CD4-positive, alpha-beta T cell (primary cell): Measurements from ENCODE around the gene RAB40C. TPM values are rescaled to one million over a fixed set of nuclear protein-coding genes. Genes with fewer than 3 reads are reported as not detected.

Experiments used
- ATAC-seq: fragments of 200-7000 bp; cut with Tn5 transposase; one replicate; pipeline ENCODE4 v1.10.0; 2022; ENCODE audit warnings: mild to moderate bottlenecking; ENCODE audit not compliant: poor library complexity
- CTCF ChIA-PET: fragments of 350-600 bp; sonication (Branson Sonifier 250); formaldehyde crosslinking; loops from one replicate; lab custom pipeline; 2021; ENCODE audit warnings: antibody characterized with exemption, inconsistent platforms; lab: Charles Lee
- POLR2A ChIA-PET: fragments of 350-600 bp; sonication (Branson Sonifier 250); formaldehyde crosslinking; loops from one replicate; lab custom pipeline; 2021; ENCODE audit warnings: antibody characterized with exemption, inconsistent platforms; lab: Charles Lee
- DNase-seq, 14 experiments: peaks; one replicate each; pipeline ENCODE4 v3.0.0-alpha.2; 2013 to 2020; ENCODE audit warnings: mixed read lengths in 2 of 14
- H3K27ac ChIP-seq, 2 donors: one replicate each; pipeline versions ENCODE4 v1.5.1 to v1.7.0; 2013; ENCODE audit warnings: low read length in 2 of 2, low read depth in 1 of 2, mild to moderate bottlenecking in 1 of 2
- H3K27me3 ChIP-seq, 2 experiments: 1 replicate in 1 of 2; 2 replicates in 1 of 2; pipeline versions ENCODE4 v1.6.1 to v1.7.0; 2013; ENCODE audit warnings: low read length in 2 of 2, control low read depth in 1 of 2, mild to moderate bottlenecking in 1 of 2, moderate library complexity in 1 of 2; ENCODE audit not compliant: insufficient read depth in 2 of 2, control insufficient read depth in 1 of 2
- H3K36me3 ChIP-seq: one replicate; pipeline ENCODE4 v1.6.1; 2013; ENCODE audit warnings: low read length, control low read depth; ENCODE audit not compliant: insufficient read depth
- H3K4me1 ChIP-seq: one replicate; pipeline ENCODE4 v1.6.1; 2013; ENCODE audit warnings: low read length, control low read depth; ENCODE audit not compliant: insufficient read depth
- H3K4me3 ChIP-seq: one replicate; pipeline ENCODE4 v1.5.1; 2013; ENCODE audit warnings: mild to moderate bottlenecking, low read length, moderate library complexity
- H3K9me3 ChIP-seq, 2 experiments: 1 replicate in 1 of 2; 2 replicates in 1 of 2; pipeline versions ENCODE4 v1.6.1 to v1.7.0; 2013; ENCODE audit warnings: low read length in 2 of 2, mild to moderate bottlenecking in 2 of 2, control low read depth in 1 of 2, moderate library complexity in 1 of 2; ENCODE audit not compliant: control insufficient read depth in 1 of 2, insufficient read depth in 1 of 2
- H3K27ac Mint-ChIP-seq: one replicate; pipeline ENCODE4 v1.8.0; 2020; ENCODE audit warnings: mixed read lengths
- H3K27me3 Mint-ChIP-seq: one replicate; pipeline ENCODE4 v1.8.0; 2021; ENCODE audit warnings: mixed read lengths
- H3K36me3 Mint-ChIP-seq: one replicate; pipeline ENCODE4 v1.8.0; 2021; ENCODE audit warnings: low read depth, mixed read lengths
- H3K4me1 Mint-ChIP-seq: one replicate; pipeline ENCODE4 v1.8.0; 2021; ENCODE audit warnings: low read depth, mixed read lengths
- H3K4me3 Mint-ChIP-seq: one replicate; pipeline ENCODE4 v1.8.0; 2020; ENCODE audit warnings: mild to moderate bottlenecking, mixed read lengths
- H3K9me3 Mint-ChIP-seq: one replicate; pipeline ENCODE4 v1.8.0; 2020; ENCODE audit warnings: mixed read lengths
- CTCF ChIP-seq: fragments of 200-600 bp; IDR thresholded peaks from one replicate; pipeline ENCODE4 v1.8.0; 2022; ENCODE audit warnings: antibody characterized with exemption, mild to moderate bottlenecking
- intact Hi-C, 2 experiments: fragments of 100-400 bp; cut with DNase I in 1 of 2; cut with micrococcal nuclease in 1 of 2; formaldehyde crosslinking; loops; one replicate each; pipeline versions ENCODE4 v1.15.1 to v1.9.0; 2023 to 2025; cut with DNase I, micrococcal nuclease
- total RNA-seq, 174 experiments: library from RNA in 2 of 174; stranded (reverse) in 2 of 174; gene quantifications; one replicate each; pipeline ENCODE4 v1.2.3 and lab custom pipeline; 2021 to 2026

RAB40C gene
- total RNA-seq, 2 experiments from 2014 or later: 8.9 to 9.5 TPM

GRCh38 chr16:582218-582613, 7.7 kb upstream of the RAB40C start:
- Mint-ChIP-seq H3K4me3 (no peak overlapping the region), H3K27ac (no peak overlapping the region), H3K9me3 (no peaks in the 10 kb centered on the region), H3K36me3 (no peaks in the 10 kb centered on the region), H3K4me1 (no peaks in the 10 kb centered on the region), H3K27me3 (no peaks in the 10 kb centered on the region)
- POLR2A ChIA-PET: no interaction called here
- TF ChIP-seq CTCF: no peak
- DNase-seq (no peak), ATAC-seq (no peak)
- Histone ChIP-seq H3K27ac (no peak overlapping the region), H3K4me3 (no peak overlapping the region), H3K9me3 (no peaks in the 10 kb centered on the region), H3K36me3 (no peaks in the 10 kb centered on the region), H3K27me3 (no peaks in the 10 kb centered on the region), H3K4me1 (peaks cover 7% of the 10 kb centered on the region)
- CTCF ChIA-PET: no interaction called here
- intact Hi-C loops: no loop called here

- H3K36me3 Mint-ChIP-seq: no peaks in the 10 kb centered on the region
- no peak for TF ChIP-seq CTCF
- no peaks in the 10 kb centered on the region for H3K36me3 ChIP-seq
- ATAC-seq: no peak
- intact Hi-C loops: no loop called here
- DNase-seq: no peak
- H3K27ac ChIP-seq: no peak overlapping the region
- H3K4me3 ChIP-seq: no peak overlapping the region
- no peak overlapping the region for H3K27ac Mint-ChIP-seq
- H3K27me3 ChIP-seq: no peaks in the 10 kb centered on the region
- no peaks in the 10 kb centered on the region for H3K4me1 Mint-ChIP-seq
- H3K9me3 ChIP-seq: no peaks in the 10 kb centered on the region
- POLR2A ChIA-PET: no interaction called here
- H3K9me3 Mint-ChIP-seq: no peaks in the 10 kb centered on the region
- peaks cover 12% of the 10 kb centered on the region for H3K4me1 ChIP-seq
- CTCF ChIA-PET: no interaction called here
- no peak overlapping the region for H3K4me3 Mint-ChIP-seq
- H3K27me3 Mint-ChIP-seq: no peaks in the 10 kb centered on the region
Measured at GRCh38 chr16:582614-583331, 7.1 kb upstream of the RAB40C start.

GRCh38 chr16:583470-583814, 6.4 kb upstream of the RAB40C start:
- Mint-ChIP-seq H3K27me3 (no peaks in the 10 kb centered on the region), H3K9me3 (no peaks in the 10 kb centered on the region), H3K27ac (no peak overlapping the region), H3K4me3 (no peak overlapping the region), H3K36me3 (no peaks in the 10 kb centered on the region), H3K4me1 (no peaks in the 10 kb centered on the region)
- no peaks in the 10 kb centered on the region for H3K27me3 ChIP-seq
- no peak for DNase-seq
- H3K4me3 ChIP-seq: no peak overlapping the region
- peaks cover 19% of the 10 kb centered on the region for H3K4me1 ChIP-seq
- no peak overlapping the region for H3K27ac ChIP-seq
- H3K36me3 ChIP-seq: no peaks in the 10 kb centered on the region
- ChIA-PET CTCF (interaction anchor here (0.6 kb wide), 1 partner anchor 17 kb away, joined by 3 read pairs; no protein-coding TSS in a partner anchor), POLR2A (no interaction called here)
- no peak for TF ChIP-seq CTCF
- intact Hi-C loops: no loop called here
- no peaks in the 10 kb centered on the region for H3K9me3 ChIP-seq
- ATAC-seq: no peak
